Inflammatory macrophage treated with lipopolysaccharide for 1 hour (primary cell): ENCODE measurements around the gene DNAL1.

ENCODE experiments used
- DNase-seq, 2 donors: peaks; one replicate each; pipeline ENCODE4 v3.0.0-alpha.2; 2020 to 2022

DNAL1 gene

GRCh38 chr14:73710737-73711136 lies 66.0 kb downstream of the DNAL1 start:
- DNase-seq: no peak

GRCh38 chr14:73712071-73712506 lies 67.3 kb downstream of the DNAL1 start:
- DNase-seq: no peak

DNA sequence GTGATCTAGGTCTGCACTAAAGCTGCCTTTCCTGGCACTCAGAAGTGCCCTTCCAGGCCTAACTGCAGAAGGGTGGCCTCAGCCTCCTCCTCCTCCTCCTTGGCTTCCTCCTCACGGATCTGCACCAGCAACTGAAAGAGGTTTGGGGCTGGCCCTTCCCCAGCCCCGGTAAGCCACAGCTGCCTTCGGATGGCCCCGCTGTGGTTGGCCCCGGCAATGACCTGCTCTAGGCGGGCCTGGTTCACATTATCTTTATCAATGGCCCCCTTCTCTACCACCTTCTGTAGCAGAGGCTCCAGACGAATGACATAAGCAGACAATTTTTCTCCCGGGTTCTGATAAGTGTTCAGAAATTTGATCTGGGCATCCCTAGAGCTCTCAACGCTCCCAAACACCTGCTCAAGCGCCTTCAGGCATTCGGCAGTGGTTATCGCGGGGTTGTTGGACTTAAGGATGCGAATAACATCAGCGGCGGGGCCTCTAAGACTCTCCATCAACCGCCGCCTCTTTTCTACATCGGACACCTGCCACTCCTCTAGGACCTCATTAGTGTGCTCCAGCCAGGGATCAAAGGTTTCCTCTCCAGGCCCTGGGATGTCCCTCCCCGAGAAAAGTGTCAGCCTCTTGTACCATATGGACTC lies 67.9 kb downstream of the DNAL1 start:
- peak in 1 of 2 donors; percentile 18 for DNase-seq

DNA sequence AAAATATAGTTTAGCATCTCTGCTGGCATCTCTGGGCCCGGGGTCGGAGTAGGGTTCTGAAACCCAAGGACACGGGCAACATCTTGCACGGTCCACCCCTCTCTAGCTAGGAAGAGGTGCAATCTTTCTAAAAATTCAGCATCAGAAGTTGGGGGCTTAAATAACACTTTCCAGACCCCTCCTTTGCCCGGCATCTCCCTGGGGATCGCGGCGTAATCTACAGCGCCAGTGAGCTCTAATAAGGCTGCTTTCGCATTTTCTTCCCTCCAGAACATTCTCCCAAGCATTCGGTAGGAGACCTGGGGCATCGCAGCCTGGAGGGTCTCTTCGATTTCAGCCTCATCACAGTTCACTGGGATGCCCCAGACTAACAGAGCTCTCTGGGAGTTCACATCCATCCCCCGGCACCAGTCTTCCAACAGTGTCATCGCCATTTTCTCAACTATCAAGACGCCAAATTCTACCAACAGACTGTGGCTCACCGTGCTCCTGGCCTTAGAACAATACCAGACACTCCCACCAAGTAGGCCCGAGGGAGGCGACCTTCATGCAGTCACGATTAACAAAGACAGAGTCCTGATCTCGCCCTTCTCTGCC lies 68.5 kb downstream of the DNAL1 start:
- DNase-seq: no peak

- DNase-seq: peak; percentile 76 to 83
These were observed 69.2 kb downstream of the DNAL1 start, which contains the start of gene PNMA1 for GRCh38 chr14:73713803-73714655. Gene PNMA1 (minus strand): TSS chr14:73714384. CDS start chr14:73713639, 745 bp downstream.

DNA sequence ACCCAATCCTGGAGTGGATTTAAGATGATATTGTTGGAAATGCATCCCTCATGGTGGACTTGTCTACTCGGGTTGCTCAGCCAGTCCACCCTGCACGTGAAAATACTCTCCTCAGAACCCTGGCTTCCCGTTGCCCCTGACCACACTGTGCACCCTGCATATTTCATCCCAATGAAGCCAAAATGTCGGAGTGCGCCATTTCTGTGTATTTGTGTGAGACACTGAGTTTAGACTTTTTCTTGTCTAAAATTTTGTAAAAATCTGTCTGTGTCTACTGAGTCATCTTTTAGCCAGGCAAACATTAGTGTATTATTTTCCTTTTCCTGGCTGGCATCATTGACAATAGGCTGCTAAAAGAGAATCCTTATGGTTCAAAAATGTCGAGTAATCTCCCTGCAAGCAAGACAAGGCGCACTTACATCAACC lies 69.9 kb downstream of the DNAL1 start:
- DNase-seq: no peak

GRCh38 chr14:73715707-73716106 lies 70.9 kb downstream of the DNAL1 start:
- no peak for DNase-seq

DNA sequence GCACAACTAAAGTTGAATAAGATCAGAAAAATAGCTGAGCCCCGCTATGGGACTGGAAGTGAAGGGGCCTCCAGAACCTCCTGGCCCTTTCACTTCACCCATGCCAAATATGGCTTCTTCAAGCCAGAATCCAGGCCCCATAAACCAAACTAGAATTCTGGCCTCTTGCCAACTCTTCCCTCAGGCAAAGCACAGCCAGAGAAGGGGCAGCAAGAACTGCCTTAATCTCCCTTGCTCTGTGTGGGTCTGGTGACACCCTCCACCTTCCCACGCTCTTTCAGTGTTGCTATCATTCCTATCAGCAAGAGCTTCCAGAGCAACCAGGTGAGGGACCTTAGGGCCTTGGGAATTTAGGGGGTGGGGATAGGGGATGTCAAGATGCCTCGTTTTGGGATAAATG lies 72.5 kb downstream of the DNAL1 start:
- DNase-seq: no peak

GRCh38 chr14:73717711-73718417 lies 73.1 kb downstream of the DNAL1 start:
- no peak for DNase-seq

DNA sequence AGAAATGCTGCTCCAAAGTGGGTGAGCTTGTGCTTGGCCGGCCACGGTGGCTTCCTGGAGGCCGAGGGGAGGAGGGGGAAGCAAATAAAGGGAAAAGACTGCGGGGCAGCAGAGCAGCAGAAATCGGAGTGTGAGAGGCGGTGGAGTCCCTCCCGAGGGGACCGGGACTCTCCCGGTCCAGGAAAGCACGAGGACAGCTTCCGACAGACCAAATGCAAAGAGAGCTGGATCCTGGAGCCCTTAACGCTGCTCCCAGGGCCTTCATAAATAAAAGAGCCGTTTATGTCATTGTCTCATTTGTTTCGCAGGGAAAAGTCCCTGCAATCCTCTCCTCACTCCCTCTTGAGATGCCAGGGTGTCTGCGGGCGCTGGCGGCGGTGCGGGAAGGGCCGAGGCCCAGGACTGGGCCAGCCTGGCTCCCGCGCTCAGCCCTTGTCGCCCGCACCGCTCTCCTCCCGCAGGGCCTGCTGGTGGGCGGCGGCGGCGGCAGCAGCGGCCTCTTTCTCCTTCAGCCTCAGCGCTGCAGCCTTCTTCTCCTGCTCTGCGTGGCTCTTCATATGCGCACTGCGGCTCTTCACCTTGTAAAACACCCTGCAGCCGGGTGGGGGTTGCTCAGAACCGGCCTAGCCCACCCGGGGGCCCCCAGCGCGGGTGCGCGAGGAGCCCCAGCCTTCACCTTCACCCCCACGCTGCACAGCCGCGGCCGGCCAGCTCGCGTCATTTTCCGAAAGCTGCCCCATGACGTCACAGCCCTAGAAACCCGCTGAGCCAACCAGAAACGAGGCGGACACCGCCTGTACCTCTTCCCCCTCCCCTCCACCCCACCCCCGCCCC lies 73.8 kb downstream of the DNAL1 start:
- no peak for DNase-seq

DNA sequence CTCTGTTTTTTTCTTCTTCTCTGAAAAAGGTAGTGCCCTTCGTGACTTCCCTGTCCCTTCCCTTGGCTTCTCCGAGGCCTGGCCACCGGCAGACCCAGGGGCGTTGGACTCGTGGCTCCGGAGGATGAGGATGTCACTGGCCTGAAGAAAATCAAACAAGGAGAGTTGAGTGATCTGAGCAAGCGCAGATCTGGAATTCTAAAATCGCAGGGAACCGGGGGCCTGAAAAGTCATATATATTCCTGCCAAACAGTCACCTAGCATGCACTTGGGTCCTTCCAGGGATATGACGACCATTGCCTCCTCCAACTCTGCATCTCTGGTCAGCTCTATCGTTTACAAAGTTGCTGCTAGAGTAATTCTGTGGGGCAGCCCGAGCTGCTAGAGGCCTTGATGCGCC lies 74.6 kb downstream of the DNAL1 start:
- DNase-seq: no peak

DNA sequence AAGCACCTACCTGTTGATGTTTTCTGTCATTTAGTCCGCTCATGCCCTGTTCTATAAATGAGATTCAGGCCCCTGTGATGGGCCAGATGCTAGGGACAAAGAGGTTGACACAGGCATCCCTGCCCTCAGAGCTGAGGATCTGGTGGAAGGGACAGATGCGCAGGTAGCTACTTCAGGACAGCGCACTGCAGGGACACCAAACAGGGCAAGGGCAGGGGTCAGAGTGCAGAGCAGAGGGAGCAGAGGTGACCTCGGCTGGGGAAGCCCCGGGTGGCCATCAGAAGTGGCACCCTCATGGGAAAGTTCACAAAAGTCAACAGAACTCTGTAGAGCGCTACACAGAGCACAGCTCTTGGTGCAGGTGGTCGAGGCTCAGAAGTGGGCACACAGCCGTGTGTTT lies 75.0 kb downstream of the DNAL1 start:
- no peak for DNase-seq

DNA sequence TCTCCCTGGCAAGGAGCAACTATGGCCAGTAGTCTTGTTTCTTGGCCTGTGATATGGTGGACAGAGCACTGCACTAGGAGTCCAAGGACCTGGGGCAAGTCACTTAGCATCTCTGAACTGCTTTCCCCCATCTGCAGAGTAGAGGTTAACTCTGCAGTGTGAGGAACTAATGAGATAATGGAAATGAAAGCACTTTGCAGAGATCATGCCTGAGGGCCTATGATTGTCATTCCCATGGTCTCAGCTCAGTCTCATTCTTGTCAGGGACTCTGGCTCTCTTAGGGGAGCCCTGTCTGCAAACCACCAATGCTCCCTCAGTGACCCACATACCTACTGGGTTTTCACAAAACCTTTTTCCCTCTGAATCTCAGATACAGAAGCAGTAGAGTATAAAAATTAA lies 75.8 kb downstream of the DNAL1 start:
- DNase-seq: no peak

DNA sequence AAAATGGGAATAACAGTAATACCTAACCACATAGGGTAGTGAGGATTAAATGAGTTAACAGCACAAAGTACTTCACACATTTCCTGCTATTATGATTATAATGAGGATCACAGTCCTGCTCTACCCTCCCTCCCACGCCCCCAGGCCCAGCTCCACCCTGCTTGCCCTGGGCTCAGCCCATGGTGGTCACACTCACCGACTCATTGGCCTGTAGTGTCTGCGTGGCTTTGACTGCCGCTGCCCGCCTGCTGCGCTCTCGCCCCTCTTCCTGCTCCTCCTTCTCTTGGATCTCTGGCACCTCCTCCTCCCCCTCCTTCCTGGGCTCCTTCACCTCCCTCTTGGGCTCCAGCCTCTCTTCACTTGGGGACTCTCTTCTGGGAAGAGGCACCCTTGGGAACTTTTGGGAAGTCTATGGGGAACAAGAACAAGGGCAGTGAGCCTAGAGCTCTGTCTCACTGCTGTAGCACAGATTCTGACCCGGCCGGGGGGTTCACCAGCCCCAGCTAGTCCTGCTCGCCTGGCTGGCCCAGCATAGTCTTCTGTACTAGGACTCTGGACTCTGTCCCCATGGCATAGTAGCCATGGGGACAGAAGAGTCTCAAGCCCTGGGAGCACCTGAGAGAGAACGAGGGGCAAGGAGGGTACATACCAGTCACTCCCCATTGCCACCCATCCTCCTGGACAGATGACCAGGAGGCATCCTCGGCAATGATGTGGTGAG lies 76.5 kb downstream of the DNAL1 start:
- no peak for DNase-seq

DNA sequence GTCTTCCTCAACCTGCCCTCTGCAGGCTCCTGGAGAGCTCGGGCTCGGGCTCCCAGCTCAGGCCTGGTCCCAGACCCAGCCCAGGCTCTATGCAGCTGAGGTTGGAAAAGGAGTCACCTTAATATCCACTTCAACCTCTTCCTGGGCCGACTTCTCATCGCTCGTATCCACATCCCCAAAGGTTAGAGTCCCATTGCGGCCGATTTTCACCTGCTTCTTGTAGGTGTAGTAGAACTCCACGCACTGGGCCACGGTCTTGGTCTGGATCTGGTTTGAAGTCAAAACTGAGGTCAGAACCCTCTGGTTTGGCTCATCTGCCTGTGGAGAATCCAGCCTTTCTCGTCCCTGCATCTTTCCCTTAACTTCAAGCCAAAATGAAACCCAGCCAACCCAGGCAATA lies 77.8 kb downstream of the DNAL1 start:
- DNase-seq: no peak

DNA sequence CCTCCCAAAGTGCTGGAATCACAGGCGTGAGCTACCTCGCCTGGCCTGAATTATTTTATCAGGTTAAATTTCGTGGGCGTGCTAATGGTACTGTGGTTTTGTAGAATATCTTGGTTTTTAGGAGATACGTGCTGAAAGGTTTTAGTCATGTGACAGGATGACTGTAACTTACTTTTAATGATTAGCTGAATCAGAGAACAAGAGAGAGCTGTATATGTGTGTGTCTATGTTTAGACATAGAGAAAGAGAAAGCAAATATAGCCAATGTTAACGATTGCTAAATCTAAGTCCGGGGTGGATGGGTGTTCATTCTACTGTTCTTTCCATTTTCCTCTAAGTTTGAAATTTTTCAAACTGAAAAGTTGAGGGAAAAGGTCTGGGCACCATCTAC lies 78.6 kb downstream of the DNAL1 start:
- peak in 1 of 2 donors; percentile 28 for DNase-seq

GRCh38 chr14:73723797-73724661 lies 79.2 kb downstream of the DNAL1 start:
- peak; percentile 83 to 96 for DNase-seq

DNA sequence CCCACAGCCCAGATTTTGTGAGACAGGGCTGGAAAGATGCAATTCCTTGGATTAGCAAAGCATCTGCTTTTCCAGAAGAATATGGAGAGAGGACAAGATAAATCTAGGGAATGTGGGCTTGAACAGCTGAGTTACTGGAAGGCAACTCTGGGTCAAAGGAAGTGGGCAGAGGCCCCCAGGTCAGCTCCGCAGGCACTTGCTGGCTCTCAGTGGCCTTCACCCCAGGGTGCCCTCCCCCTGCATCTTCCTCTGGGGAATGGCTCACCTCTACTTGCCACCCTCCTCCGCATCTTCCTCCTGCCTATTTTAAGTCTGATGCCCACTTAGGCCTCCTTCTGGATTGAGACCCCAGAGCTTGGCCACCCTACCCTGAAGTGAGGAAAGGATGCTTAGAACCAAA lies 79.9 kb downstream of the DNAL1 start:
- DNase-seq: no peak

GRCh38 chr14:73725116-73726024 lies 80.6 kb downstream of the DNAL1 start:
- no peak for DNase-seq
